Lower leg skin (tissue), 3 donors: Measurements from ENCODE around the gene CDC73.

ENCODE experiments used
- CTCF ChIP-seq, 3 donors: fragments of 450-650 bp; IDR thresholded peaks; one replicate each; pipeline ENCODE4 v1.5.1; 2016; ENCODE audit warnings: antibody characterized with exemption in 3 of 3, mild to moderate bottlenecking in 3 of 3, moderate library complexity in 2 of 3
- POLR2A ChIP-seq, 2 donors: fragments of 450-650 bp; IDR thresholded peaks; one replicate each; pipeline ENCODE4 v1.6.1; 2016 to 2017; ENCODE audit warnings: antibody characterized with exemption in 2 of 2, mild to moderate bottlenecking in 1 of 2, moderate library complexity in 1 of 2

- TF ChIP-seq POLR2A (IDR thresholded peaks at IDR 0.05): no peak
- no peak for TF ChIP-seq CTCF (IDR thresholded peaks at IDR 0.05)
These were observed 65.3 kb downstream of the CDC73 start for GRCh38 chr1:193187114-193187513.
